H9 (cell line): Measurements from ENCODE around the gene FAM171A1. TPM values are rescaled to one million over a fixed set of nuclear protein-coding genes. Genes with fewer than 3 reads are reported as not detected.

Source experiments
- DNase-seq: peaks from one replicate; pipeline ENCODE4 v3.0.0-alpha.2; 2017
- H2AFZ ChIP-seq: one replicate; pipeline ENCODE4 v1.6.1; 2013; ENCODE audit warnings: mild to moderate bottlenecking, low read length, control low read depth, moderate library complexity
- H2AK5ac ChIP-seq: 2 replicates; pipeline ENCODE4 v1.6.1; 2013; ENCODE audit warnings: low read length, control low read depth, mixed read lengths; ENCODE audit not compliant: insufficient read length
- H2BK120ac ChIP-seq: one replicate; pipeline ENCODE4 v1.6.1; 2013; ENCODE audit warnings: low read depth, mild to moderate bottlenecking, low read length, control low read depth, inconsistent platforms; ENCODE audit not compliant: poor library complexity, severe bottlenecking
- H2BK12ac ChIP-seq: 2 replicates; pipeline ENCODE4 v1.6.1; 2013; ENCODE audit warnings: low read length, control low read depth, mixed read lengths, low read depth; ENCODE audit not compliant: insufficient read length
- H2BK15ac ChIP-seq: 2 replicates; pipeline ENCODE4 v1.6.1; 2013; ENCODE audit warnings: low read depth, low read length, control low read depth
- H2BK20ac ChIP-seq: one replicate; pipeline ENCODE4 v1.6.1; 2013; ENCODE audit warnings: low read depth, mild to moderate bottlenecking, low read length, control low read depth, inconsistent platforms; ENCODE audit not compliant: poor library complexity, severe bottlenecking
- H2BK5ac ChIP-seq: 2 replicates; pipeline ENCODE4 v1.6.1; 2013; ENCODE audit warnings: low read length, control low read depth, mixed read lengths; ENCODE audit not compliant: insufficient read length
- H3K14ac ChIP-seq: 2 replicates; pipeline ENCODE4 v1.6.1; 2013; ENCODE audit warnings: low read length, control low read depth; ENCODE audit not compliant: insufficient read depth
- H3K18ac ChIP-seq: 2 replicates; pipeline ENCODE4 v1.6.1; 2013; ENCODE audit warnings: low read depth, mild to moderate bottlenecking, mixed read lengths, low read length, control low read depth; ENCODE audit not compliant: insufficient read length
- H3K23ac ChIP-seq: 2 replicates; pipeline ENCODE4 v1.6.1; 2013; ENCODE audit warnings: low read length, control low read depth, mixed read lengths, low read depth; ENCODE audit not compliant: insufficient read length
- H3K23me2 ChIP-seq: 2 replicates; pipeline ENCODE4 v1.6.1; 2013; ENCODE audit warnings: low read depth, mild to moderate bottlenecking, mixed read lengths, low read length, control low read depth; ENCODE audit not compliant: insufficient read length, poor library complexity, severe bottlenecking
- H3K27ac ChIP-seq: 2 replicates; pipeline ENCODE4 v1.5.1; 2013; ENCODE audit warnings: low read length, control low read depth, mixed read lengths, low read depth; ENCODE audit not compliant: insufficient read length
- H3K27me3 ChIP-seq: 2 replicates; pipeline ENCODE4 v1.6.1; 2013; ENCODE audit warnings: low read length, control low read depth, inconsistent platforms; ENCODE audit not compliant: insufficient read depth
- H3K4ac ChIP-seq: 2 replicates; pipeline ENCODE4 v1.6.1; 2013; ENCODE audit warnings: low read depth, mild to moderate bottlenecking, control low read depth, inconsistent platforms, low read length, moderate library complexity
- H3K4me1 ChIP-seq: 2 replicates; pipeline ENCODE4 v1.6.1; 2013; ENCODE audit warnings: low read length, control low read depth, inconsistent platforms; ENCODE audit not compliant: insufficient read depth
- H3K4me2 ChIP-seq: 2 replicates; pipeline ENCODE4 v1.6.1; 2013; ENCODE audit warnings: low read length, control low read depth, mixed read lengths; ENCODE audit not compliant: insufficient read length, insufficient read depth
- H3K56ac ChIP-seq: 2 replicates; pipeline ENCODE4 v1.6.1; 2013; ENCODE audit warnings: low read depth, mild to moderate bottlenecking, mixed read lengths, low read length, control low read depth; ENCODE audit not compliant: insufficient read length
- H3K79me1 ChIP-seq: 2 replicates; pipeline ENCODE4 v1.6.1; 2013; ENCODE audit warnings: low read depth, mild to moderate bottlenecking, moderate library complexity, low read length, control low read depth, inconsistent platforms; ENCODE audit not compliant: insufficient read depth, poor library complexity, severe bottlenecking
- H3K79me2 ChIP-seq: 2 replicates; pipeline ENCODE4 v1.6.1; 2013; ENCODE audit warnings: low read length, control low read depth, inconsistent platforms; ENCODE audit not compliant: insufficient read depth
- H3K9ac ChIP-seq: 2 replicates; pipeline ENCODE4 v1.6.1; 2013; ENCODE audit warnings: low read length, control low read depth, mixed read lengths; ENCODE audit not compliant: insufficient read length; ENCODE audit errors: extremely low read depth
- H3K9me3 ChIP-seq: one replicate; pipeline ENCODE4 v1.6.1; 2013; ENCODE audit warnings: low read depth, low read length, inconsistent platforms; ENCODE audit not compliant: control insufficient read depth
- H3T11ph ChIP-seq: one replicate; pipeline ENCODE4 v1.6.1; 2013; ENCODE audit warnings: mild to moderate bottlenecking, low read length, control low read depth, inconsistent platforms
- H4K20me1 ChIP-seq: one replicate; pipeline ENCODE4 v1.6.1; 2013; ENCODE audit not compliant: control insufficient read depth, insufficient read length, insufficient read depth
- H4K5ac ChIP-seq: 2 replicates; pipeline ENCODE4 v1.6.1; 2013; ENCODE audit warnings: low read depth, mild to moderate bottlenecking, mixed read lengths, low read length, control low read depth; ENCODE audit not compliant: insufficient read length
- H4K8ac ChIP-seq: replicated peaks from 2 replicates; pipeline ENCODE4 v1.6.1; 2013; ENCODE audit warnings: low read length, control low read depth, mixed read lengths, low read depth; ENCODE audit not compliant: insufficient read length
- H4K91ac ChIP-seq: 2 replicates; pipeline ENCODE4 v1.6.1; 2013; ENCODE audit warnings: low read depth, mild to moderate bottlenecking, moderate library complexity, mixed read lengths, low read length, control low read depth; ENCODE audit not compliant: insufficient read length
- H3K27ac Mint-ChIP-seq, 3 experiments: 2 replicates in 2 of 3; 3 replicates in 1 of 3; pipeline ENCODE4 v1.8.0; 2020 to 2021; ENCODE audit warnings: mixed read lengths in 3 of 3, mild to moderate bottlenecking in 1 of 3, moderate library complexity in 1 of 3
- H3K27me3 Mint-ChIP-seq: 2 replicates; pipeline ENCODE4 v1.8.0; 2021; ENCODE audit warnings: low read depth, mild to moderate bottlenecking, moderate library complexity, mixed read lengths
- H3K36me3 Mint-ChIP-seq, 3 experiments: 2 replicates in 2 of 3; 3 replicates in 1 of 3; pipeline ENCODE4 v1.8.0; 2020 to 2021; ENCODE audit warnings: low read depth in 3 of 3, mixed read lengths in 3 of 3; ENCODE audit not compliant: insufficient read depth in 1 of 3
- H3K4me1 Mint-ChIP-seq, 2 experiments: 2 replicates each; pipeline ENCODE4 v1.8.0; 2020; ENCODE audit warnings: mixed read lengths in 2 of 2
- H3K4me3 Mint-ChIP-seq, 2 experiments: 2 replicates in 1 of 2; 3 replicates in 1 of 2; pipeline ENCODE4 v1.8.0; 2020 to 2021; ENCODE audit warnings: mild to moderate bottlenecking in 2 of 2, mixed read lengths in 2 of 2, moderate library complexity in 1 of 2
- H3K9me3 Mint-ChIP-seq, 2 experiments: 2 replicates in 1 of 2; 3 replicates in 1 of 2; pipeline ENCODE4 v1.8.0; 2020; ENCODE audit warnings: mild to moderate bottlenecking in 2 of 2, mixed read lengths in 2 of 2, moderate library complexity in 1 of 2
- CTCF ChIP-seq: fragments of 200-600 bp; sonication (generic); conservative IDR thresholded peaks from 3 replicates; pipeline ENCODE4 v1.8.0; 2021; ENCODE audit warnings: antibody characterized with exemption, mild to moderate bottlenecking
- WGBS: extraction: QIAGEN DNeasy Blood & Tissue Kit; methylation state at CpG from one replicate; pipeline ENCODE4 v1.1.7; 2013; ENCODE audit warnings: missing lambda C conversion rate, low lambda C conversion rate, mixed read lengths; ENCODE audit not compliant: insufficient read length; ENCODE audit errors: extremely low coverage; 5-methylcytosine and 5-hydroxymethylcytosine counted together
- total RNA-seq: library from RNA; stranded (reverse); gene quantifications from 2 replicates; pipeline ENCODE4 v1.2.1, GENCODE V29; 2021

FAM171A1 gene
- total RNA-seq, 1 experiment from 2014 or later = 37.4 TPM

- H3K9me3 Mint-ChIP-seq = peaks cover 6% of the 10 kb centered on the region in 2 experiments; a peak in 4 of 5 replicates
- Histone ChIP-seq H2AFZ (no peak overlapping the region), H2BK120ac (no peak overlapping the region), H3K9ac (no peak overlapping the region), H3K4me2 (no peak overlapping the region), H3K27me3 (no peaks in the 10 kb centered on the region), H3T11ph (no peak overlapping the region), H3K79me1 (no peaks in the 10 kb centered on the region), H2BK15ac (no peak overlapping the region), H2BK5ac (no peak overlapping the region), H4K8ac (no peak overlapping the region), H3K4me1 (no peaks in the 10 kb centered on the region), H4K5ac (no peak overlapping the region), H4K20me1 (no peaks in the 10 kb centered on the region), H3K27ac (no peak overlapping the region), H2AK5ac (no peak overlapping the region), H2BK20ac (no peak overlapping the region), H3K23ac (no peak overlapping the region), H3K9me3 (no peaks in the 10 kb centered on the region), H3K79me2 (no peaks in the 10 kb centered on the region), H3K23me2 (no peaks in the 10 kb centered on the region), H3K56ac (no peak overlapping the region), H2BK12ac (no peak overlapping the region), H3K14ac (no peak overlapping the region), H3K18ac (no peak overlapping the region), H3K4ac (no peak overlapping the region), H4K91ac (no peak overlapping the region)
- no peaks in the 10 kb centered on the region for H3K4me1 Mint-ChIP-seq
- no peak for TF ChIP-seq CTCF
- no peak overlapping the region for H3K27ac Mint-ChIP-seq
- H3K27me3 Mint-ChIP-seq = no peaks in the 10 kb centered on the region
- WGBS = 100% methylated on average over 5 of the region's 8 CpGs
- peaks cover 10 to 20% (median 17%) of the 10 kb centered on the region in 3 experiments for H3K36me3 Mint-ChIP-seq
- H3K4me3 Mint-ChIP-seq = no peak overlapping the region
- DNase-seq = no peak
Observed at GRCh38 chr10:15263657-15264323, 107.3 kb downstream of the FAM171A1 start.
